GM19372 (cell line): ENCODE results near the gene TTLL11.

ENCODE experiments used
- ATAC-seq: cut with Tn5 transposase; IDR thresholded peaks from one replicate; pipeline ENCODE4 v1.9.1; 2021; ENCODE audit warnings: mild to moderate bottlenecking, low read depth, moderate library complexity; ENCODE audit not compliant: unreplicated experiment

The TTLL11 gene

DNA sequence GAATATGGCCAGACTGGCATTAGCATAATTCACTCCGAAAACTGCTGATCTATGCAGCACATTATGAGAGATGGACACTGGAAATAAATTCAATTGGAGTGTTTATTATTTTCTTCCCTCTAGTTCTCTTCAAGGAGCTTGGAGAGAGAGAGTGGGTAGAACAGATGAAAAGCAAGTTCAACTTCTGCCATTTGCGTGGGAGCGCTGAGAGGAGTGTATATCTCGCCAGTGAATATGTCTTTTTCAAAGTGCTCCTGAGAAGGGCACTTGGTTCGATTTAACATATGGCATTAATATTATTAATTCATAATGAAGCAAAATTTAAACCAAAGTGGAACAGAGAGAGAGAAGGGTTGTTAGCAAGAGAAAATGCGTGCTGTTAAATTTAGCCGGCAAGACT lies 227.2 kb downstream of the TTLL11 start:
- ATAC-seq, result no peak

DNA sequence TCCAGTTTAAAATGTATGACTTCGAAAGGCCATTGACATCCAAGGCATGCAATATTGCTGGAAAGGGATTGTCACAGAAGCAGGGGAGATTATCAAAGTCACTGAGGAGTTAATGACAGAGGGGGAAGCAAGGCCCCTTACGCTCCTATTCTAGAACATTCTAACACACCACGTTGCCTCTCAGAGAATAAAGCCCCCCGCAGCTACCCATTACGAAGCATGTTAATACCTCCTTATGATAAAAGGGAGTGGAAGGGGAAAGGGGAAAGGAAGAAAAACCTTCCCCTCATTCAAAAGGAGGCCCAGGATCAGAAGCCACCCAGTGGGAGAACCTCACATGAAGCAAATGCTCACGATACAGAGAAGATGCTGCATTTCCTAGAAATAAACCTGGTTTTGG lies 228.0 kb downstream of the TTLL11 start:
- no peak for ATAC-seq

DNA sequence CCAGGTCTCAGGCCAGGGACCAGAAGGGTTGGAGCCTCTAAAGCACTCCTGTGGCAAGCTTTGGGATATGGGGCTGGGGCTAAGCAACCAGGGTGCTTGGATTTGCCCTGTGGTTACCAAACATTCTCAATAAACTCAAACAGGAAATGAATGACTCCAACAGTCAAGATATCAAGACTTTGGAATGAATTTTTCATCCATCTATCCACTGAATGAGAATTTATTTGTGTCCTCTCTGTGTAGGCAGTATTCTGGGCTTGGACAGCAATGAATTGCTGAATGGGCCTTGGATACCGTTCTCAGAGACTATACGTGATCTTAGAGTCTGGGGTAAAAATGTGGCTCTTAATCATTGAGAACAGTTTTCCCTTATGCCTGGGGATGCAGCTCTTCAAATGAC lies 229.2 kb downstream of the TTLL11 start:
- ATAC-seq, result no peak

DNA sequence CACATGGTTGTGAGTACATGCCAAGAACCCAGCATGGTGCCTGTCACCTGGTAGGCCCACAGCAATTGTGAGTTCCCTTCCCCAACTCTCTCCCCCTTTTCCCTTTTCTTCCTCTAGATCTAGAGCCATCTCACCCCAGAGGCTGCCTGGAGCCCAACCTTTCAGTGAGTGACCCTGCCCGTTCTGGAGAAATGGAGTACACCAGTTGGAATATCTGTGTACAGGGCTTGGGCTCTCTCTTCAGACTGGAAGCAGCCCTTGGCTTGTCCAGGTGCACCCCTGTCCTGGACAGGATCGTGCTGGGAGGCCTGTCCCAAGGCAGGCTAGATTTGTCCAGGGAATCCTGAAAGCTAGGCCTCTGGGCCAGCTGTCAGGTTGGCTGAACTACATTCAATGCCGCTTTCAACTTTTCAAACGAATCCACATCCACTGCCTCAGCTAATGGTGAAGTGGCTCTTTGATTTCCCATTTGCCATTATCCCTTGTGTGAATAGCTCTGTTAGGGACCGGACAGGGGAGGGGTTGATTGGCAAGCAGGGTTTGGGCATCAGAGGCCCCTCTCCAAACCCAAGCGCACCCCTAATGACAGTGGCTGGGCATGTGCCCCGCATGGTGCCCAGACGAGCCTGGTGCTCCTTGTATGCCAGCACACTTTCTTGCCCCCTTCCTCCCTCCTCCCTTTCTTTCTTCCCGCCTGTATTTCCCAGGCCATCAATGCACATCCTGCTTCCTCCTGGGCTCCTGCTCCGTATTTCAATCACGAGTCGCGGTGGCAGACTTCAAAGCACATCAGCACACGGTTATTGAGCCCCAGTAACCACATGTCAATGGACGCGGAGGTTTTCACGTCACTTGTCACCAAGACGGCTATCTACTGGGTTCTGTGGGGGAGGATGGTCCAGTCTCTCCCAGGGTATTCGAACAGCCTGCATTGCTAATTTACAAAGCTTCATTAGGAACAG lies 230.5 kb downstream of the TTLL11 start:
- ATAC-seq, result no peak

DNA sequence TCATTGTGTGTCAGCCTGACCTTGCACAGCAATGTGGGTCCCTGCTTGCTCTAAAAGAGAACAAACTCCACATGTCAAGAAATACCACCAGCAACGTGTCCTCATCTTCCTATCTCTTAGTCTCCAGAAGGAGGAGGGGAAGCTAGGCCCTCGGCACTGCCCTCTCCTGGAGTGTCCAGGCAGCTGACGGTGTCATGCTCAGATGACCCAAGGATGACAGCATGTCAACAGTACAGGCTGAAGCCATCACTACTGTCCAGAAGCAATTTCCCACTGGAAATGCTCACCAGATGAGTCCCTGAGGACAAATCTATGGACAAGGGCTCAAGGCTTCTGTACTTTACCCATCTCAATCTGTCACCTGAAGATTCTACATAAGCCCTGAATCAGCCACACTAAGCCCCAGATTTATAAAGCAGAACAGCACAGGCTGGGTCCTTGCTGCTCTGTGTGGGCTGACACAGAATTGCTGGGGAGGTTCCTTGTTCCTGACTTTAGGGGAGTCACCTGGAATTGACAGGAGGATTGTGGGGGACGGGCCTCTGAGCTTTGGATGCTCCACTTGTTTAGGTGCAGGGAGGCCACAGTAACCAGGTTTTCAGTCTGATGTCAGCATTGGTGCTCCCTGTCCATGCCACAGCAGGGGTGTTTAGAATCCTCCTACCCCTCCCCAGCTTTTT lies 231.5 kb downstream of the TTLL11 start:
- no peak for ATAC-seq

DNA sequence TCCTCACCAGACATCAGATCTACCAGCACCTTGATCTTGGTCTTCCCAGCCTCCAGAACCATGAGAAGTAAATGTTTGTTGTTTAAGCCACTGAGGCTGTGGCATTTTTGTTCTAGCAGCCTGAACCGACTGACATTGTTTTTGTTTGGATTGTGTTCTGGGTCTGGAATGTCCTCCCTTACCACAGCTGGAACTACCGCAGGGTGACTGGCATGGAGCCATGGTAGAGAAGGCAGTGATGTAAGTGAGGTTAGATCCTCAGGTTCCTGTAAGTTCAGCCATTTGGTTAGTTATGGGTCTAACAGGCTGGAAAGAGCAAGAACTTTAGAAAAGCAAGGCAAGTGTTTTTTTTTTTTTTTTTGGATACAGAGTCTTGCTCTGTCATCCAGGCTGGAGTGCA lies 232.4 kb downstream of the TTLL11 start:
- no peak for ATAC-seq

DNA sequence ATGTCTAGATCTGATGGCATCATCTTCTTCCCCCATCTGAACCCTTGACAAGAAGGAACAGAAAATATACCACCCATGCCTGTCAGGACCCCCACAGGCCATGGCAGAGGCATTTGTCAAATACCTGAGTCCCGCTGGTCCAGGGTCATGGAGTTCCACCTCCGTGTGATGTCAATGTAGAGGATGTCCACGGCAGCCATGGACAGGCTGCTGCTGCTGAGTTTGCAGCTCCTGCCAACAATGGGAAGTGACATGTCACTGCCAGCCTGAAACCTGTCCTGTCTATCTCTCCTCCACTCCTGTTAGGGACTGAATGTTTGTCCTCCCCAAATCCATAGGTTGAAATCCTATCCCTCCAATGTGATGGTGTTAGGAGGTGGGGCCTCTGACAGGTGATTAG lies 232.9 kb downstream of the TTLL11 start:
- no peak for ATAC-seq

DNA sequence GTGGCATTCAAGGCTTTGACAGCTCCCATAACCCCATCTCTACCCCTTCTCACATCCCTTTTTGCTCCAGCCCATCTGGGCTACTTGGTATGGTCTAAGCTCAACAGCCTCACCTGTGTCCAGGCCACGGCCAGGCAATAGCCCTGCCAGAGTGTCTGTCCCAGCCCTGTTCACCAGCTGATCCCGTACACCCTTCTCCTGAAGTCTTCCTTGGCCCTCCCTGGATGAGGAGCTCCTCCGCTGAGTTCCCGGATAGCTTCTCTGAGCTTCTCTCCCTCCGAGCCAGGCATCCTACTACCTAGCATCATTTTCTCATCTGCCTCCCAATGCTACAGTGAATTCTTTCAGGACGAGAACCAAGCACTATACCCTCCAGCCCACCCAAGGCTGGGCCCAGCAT lies 233.5 kb downstream of the TTLL11 start:
- no peak for ATAC-seq

DNA sequence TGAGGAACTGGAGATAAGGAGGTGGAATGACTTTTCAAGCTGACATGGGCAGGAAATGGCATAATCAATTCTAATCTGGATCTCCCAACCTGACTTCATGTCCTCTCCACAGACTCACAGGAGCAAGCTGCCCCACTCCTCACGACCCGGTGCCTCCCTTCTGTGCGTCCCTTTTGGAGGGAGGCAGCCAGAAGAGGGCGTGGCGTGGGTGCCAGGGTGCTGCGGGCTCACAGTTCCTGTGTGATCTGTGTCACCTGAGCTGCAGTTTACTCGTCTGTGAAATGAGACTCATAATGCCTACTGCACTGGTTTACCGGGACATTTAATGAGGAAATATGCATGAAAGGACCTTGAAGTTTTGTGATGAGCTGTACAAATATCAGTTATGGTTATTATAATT lies 234.3 kb downstream of the TTLL11 start:
- no peak for ATAC-seq

DNA sequence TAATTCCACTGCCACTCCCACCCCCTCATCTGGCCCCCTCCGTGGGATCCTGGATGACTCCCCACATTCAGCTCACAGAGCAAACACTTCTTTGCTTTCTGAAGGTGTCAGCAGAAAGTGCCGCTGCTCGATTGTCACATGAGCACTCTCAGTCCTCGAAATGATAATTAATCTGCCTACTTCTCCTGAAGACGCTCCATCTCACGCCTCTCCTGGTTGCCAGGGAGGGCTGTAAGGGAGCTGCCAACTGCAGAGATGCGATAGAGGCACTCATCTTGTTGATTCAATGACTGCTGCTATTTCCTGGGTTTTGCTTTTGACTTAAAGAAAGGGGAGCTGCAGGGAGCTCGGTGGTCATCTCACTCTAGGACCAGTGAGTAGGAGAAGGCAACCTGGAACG lies 235.2 kb downstream of the TTLL11 start:
- ATAC-seq, result no peak

DNA sequence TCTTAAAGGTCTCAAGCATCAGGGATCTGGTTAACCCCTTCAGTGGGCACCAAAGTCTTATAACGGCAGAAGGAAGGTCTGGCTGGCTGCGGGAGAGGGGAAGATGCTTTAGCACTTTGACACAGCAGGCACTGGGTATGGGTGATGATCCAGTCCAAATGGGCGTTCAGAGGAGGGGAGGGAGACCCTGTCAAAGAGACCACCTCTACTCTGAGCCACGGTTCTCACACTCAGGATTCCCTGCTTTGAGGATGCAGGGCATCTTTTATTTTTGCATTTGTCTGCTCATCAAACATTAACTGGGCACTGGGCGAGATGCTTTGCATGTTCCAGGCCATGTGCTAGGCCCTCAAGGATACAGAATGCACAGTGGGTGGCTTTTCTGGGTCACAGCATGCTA lies 237.6 kb downstream of the TTLL11 start:
- ATAC-seq, result no peak

DNA sequence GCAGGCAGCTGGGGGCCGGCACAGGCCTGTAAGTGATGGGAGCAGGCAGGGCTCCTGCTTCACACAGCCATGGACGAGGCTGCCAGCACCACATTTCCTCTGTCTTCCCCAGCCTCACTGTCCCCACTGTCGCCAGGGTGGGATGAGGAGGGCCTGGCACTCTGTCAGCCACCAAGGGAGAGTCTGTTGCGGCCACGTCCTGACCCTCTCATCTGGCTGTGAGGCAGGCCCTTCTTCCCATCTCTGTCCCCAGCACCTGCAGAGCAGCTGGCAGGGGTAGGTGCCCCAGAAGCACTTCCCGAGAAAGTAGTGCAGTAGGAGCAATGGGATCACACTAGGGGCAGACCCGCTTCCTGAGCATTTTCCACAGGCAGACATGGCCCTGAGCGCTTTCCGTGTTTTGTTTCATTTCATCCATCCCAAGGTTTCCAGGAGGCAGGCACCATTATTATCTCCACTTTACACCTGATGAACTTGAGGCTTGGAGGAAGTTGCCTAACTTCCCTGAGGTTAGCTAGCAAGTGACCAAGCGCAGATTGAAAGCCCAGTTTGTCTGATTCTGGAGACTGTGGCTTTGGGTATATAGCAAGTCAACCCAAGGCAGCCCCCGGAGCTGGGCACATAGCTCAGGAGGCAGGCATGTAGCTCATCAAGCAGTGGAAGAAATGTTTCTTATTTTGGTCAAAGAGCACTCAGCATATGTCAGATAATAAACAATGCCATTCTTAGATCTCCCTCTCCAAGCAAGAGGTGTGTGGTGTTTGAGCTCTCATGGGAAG lies 239.3 kb downstream of the TTLL11 start:
- no peak for ATAC-seq

DNA sequence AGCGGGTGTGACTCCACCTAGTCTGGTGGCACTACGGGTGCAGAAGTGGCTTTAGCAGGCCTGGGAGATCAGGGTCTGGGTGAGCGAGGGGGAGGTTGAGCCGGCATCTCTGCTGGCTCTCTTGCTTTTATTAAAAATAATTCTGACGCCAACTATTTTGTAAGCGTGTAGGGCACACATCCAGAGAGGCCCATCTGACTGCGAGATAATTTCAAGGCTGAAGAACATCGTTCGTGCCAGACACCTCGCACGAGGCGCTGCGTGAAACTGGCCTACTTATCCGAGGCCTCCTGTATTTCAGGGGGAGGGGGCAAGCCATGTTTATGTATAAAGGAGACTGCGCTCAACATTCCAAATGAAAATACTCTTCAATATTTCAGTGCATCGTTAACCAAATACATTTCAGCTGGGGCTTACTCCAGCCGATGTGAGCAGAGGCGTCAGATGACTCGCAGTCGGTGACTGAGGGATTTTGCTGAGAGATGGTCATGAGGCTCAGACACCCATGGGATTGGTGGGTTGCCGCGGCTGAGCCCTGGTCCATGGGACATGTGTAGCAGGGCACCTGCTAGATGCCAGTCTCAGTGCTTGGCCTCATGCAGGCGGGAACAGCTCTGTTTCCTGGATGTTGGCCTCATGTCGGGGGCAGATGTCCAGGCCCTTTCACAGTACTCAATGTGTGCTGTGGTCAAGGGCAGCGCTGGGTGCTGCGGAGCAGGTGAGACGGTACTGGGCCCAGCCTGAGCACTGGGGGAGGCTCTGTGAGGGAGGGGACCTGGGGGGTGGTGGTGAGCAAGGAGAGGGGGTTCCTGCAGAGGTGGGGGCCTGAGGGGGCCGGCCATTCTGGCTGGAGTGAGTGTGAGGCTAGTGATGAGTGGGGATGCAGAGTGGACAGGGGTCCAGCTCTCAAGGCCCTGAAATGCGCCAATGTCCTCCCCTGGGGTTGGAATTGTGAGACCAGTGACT lies 240.2 kb downstream of the TTLL11 start:
- no peak for ATAC-seq

DNA sequence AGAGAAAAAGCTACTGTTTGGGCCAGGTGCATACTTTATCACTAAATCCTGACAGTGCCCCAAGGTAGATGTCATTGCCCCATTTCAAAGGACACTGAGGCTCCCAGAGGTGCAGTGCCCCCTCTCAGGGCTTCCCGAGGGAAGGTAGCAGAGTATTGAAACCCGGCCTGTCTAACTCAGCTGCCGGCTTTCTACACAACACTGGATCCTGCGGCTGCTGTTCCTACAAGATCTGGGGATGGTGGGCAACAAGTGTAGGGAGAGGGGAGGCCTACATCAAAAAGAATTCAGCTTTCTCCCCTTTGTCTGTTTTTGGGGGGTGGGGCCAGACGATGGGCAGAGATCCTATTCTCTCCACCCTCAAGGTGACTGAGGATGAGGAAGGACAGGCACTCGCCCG lies 240.9 kb downstream of the TTLL11 start:
- ATAC-seq, result no peak

DNA sequence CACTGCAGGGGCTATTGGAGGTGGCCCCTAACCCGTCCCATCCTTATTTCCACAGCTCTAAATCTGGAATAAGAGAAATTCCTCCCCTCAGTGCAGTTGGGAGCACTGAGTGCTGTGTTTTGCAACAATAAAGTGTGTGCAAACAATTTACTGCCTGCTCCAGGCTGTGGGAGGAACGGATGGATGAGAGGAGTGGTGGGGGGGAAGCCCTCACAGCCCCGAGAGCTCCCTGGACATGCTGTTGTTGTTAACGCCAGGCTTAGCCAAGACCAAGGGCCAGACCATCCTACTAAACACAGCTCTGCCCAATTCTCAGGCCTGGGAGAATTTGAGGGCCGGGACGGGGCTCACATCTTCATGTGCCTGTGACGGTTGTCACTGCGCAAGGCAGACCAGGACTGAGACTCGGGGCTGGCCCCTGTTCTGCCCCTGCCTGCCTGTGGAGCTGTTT lies 241.4 kb downstream of the TTLL11 start:
- no peak for ATAC-seq

DNA sequence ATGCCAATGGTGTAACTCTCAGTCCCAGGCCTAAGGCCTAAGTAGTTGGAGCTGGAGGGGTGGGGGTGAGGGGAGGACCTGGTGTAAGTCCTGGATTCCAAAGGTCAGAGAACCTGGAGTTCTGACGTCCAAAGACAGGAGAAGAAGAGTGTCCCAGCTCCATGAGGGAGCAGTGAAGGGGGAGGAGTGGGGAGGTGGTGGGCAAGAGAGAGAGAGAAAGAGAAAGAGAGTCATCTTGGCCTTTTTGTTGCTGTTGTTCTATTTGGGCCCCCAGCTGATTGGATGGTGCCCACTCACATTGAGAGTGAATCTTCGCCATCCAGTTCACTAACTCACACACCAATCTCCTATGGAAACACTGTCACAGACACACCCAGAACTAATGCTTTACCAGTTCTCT lies 242.7 kb downstream of the TTLL11 start:
- ATAC-seq, result no peak

DNA sequence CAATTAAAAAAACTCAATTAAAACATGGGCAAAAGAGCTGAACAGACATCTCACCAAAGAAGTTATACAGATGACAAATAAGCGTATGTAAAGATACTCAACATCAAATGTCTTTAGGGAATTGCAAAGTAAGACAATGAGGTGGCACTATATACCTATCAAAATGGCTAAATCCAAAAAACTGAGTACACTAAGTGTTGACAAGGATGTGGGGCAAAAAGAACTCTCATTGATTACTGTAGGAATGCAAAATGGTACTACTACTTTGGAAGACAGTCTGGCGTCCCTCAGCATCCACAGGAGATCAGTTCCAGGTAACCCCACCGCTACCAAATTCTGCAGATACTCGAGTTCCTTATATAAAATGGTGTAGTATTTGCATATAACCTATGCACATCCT lies 243.6 kb downstream of the TTLL11 start:
- ATAC-seq, result no peak

DNA sequence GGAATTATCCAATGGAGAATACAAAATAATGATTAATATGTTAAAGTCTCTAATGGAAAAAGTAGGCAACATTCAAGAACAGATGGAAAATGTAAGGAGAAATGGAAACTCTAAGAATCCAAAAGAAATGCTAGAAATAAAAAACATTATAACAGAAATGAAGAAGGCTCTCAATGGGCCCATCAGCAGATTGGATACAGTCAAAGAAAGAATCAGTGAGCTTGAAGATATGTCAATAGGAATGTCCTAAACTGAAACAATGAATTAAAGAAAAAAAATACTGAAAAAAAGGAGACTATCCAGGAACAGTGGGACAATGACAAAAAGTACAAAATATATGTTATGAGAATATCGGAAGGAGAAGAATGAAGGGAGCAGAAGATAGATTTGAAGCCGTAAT lies 248.5 kb downstream of the TTLL11 start:
- no peak for ATAC-seq

DNA sequence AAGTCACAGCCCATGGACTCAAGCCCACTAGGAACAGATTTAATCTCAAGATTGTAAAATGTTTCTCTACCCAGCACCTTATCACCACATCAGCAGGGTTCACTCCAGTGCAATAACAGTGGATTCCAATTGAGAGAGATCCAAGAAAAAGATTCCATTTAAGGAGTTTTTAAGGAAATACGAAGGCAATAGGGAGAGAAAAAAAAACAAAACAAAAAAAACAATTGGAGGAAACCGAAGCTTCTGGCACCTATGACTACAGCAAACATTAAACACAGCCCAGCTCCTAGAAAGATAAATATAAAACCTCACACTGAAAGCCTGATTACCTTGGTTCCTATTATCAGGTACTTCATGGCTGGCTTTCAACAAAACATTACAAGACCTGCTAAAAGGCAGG lies 249.0 kb downstream of the TTLL11 start:
- no peak for ATAC-seq

DNA sequence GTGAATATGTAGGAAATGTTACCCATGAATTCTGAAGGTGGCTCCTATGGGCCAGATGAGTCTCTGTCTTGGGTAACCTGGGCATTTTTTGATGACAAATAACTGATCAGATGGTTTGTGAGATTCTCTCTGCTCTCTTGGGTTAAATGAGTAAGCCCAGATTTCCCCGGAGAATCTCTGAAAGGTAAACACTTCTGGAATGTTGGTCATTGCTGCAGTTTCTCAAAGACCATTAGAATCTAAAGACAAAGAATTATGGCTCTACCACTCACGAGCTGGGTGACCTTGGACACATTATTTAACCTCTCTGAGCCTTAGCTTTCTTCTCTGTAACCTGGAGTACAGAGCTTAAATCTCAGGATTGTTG lies 250.5 kb downstream of the TTLL11 start:
- ATAC-seq, result no peak
